ENCODE data around the gene PLTP.

PLTP gene

DNA sequence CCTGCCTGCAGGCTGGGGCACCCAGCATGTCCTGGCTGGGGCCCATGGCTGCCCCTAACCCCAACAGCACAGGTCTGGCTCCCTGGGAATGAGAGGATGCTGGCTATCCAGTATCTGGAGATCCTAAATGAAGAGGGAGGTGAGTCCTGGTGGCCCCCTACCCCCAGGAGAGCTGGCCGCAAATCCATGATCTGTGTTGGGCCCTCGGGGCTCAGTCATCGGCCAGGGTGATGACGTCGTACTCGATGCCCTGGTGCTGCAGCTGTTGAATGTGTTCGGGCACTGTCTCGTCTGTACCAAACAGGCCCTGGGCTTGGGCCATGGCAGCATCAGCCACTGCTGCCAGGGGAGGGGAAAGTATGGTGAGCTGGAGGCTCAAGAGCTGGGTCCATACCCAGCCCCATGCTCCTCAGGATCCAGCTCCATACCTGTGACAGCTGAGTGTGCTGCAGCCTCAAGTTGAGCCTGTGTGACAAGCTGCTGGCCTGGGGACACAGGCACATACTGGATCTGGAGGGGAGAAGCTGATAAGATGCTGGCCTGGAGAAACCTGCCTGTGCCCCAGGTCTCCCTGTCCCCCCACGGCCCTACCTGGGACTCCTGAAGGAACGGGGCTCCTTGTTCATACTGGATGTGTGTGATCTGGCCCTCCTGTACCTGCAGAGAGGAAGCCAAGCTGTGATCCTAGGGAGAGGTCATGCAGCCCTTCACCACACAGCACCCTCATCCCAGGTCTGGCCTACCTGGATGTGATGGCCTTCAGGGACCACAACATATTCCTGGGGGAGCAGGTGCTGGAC is 37.0 kb upstream of the PLTP start:
- no peak for DNase-seq (ENCODE audit: insufficient read length, low spot score)
- TF ChIP-seq POLR2A (IDR thresholded peaks at IDR 0.05; ENCODE audit: low read depth, low read length) = no peak
- no peak for FAIRE-seq

DNA sequence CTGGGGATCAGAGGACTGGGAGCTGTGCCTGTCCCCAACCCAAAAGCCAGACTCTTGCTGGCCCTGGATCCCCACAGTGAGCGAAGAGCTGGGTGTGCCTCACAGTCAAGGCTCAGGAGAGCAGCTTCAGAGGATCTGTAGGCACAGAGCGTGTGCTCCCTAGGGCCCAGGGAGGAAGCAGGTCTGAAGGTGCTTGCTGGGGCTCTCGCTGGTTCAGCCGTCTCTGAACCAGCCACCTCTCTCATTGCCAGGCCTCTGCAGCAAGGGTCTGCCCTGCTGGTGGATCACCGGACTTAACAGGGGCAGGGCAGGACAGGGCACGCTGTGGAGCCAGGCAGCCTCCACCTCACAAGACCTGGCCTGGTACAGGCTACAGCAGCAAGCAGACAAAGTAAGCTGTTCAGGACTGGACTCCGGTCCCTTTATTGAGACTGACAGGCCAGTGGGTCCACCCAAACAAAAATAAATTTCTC is 36.3 kb upstream of the PLTP start:
- no peak for DNase-seq (ENCODE audit: insufficient read length, low spot score)
- no peak for FAIRE-seq
- no peak for TF ChIP-seq POLR2A (IDR thresholded peaks at IDR 0.05; ENCODE audit: low read depth, low read length)

DNA sequence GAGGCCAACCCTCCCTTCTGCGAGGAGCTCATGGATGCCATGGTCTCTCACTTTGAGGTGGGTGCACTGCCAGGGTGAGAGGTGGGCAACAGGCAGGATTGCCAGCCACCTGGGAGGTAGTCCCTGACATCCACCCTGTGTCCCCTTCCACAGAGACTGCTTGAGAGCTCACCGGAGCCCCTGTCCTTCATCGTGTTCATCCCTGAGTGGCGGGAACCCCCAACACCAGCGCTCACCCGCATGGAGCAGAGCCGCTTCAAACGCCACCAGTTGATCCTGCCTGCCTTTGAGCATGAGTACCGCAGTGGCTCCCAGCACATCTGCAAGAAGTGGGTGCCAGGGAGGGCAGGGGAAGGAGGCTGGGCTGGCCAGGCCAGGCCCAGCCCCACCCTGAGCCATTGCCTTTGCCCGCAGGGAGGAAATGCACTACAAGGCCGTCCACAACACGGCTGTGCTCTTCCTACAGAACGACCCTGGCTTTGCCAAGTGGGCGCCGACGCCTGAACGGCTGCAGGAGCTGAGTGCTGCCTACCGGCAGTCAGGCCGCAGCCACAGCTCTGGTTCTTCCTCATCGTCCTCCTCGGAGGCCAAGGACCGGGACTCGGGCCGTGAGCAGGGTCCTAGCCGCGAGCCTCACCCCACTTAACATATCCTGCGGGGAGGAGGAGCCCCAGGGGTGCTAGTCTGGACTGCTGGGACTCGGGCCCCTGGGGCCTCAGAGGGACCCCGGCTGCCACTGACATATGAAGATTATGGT is 35.3 kb upstream of the PLTP start:
- no peak for FAIRE-seq
- TF ChIP-seq POLR2A (IDR thresholded peaks at IDR 0.05; ENCODE audit: low read depth, low read length) = no peak
- DNase-seq (ENCODE audit: insufficient read length, low spot score) = no peak

DNA sequence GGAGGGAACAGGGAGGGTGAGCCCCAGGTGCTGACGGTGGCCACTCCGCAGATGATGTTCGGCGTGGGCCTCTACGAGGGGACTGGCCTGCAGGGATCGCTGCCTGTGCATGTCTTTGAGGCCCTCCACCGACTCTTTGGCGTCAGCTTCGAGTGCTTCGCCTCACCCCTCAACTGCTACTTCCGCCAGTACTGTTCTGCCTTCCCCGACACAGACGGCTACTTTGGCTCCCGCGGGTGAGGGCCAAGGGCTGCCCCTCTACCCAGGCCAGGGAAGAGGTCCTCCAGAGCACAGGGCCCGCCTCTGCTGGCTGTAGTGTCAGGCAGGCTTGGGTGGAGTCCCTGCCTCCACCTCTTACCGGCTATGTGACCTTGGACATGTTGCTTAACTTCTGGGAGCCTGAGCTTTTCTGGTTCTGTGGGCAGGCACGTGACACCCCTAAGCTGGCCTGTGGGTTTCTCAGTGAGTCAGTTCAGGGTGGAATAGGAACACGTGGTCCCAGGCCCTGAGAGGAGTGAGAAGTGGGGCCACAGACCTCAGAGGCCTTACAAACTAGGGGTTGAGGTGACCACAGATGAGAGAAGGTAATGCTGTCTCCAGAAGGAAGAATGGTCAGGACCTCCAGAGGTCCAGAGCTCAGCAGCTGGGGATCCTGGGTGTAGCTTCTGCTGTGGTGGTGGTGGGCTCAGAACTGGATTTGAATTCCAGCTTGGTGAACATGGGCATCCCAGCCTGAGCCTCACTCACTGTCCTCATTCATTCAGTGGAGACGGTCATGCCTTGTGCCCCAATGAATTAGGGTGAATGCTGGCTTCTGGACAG is 34.4 kb upstream of the PLTP start:
- DNase-seq (ENCODE audit: insufficient read length, low spot score) = no peak
- FAIRE-seq = no peak

DNA sequence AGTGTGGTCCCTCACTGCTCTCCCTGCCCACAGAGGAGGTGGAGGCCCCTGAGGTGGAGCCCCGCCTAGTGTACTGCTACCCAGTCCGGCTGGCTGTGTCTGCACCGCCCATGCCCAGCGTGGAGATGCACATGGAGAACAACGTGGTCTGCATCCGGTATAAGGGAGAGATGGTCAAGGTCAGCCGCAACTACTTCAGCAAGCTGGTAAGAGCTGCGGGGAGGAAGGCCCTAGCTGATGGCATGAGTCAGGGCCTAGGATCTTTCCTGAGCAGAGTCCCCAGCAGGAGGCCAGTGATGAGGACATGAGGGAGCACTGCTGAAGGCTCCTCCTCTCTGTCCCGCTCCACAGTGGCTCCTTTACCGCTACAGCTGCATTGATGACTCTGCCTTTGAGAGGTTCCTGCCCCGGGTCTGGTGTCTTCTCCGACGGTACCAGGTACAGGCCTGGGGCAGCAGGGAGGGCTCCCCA is 33.8 kb upstream of the PLTP start:
- FAIRE-seq (no peak), DNase-seq (ENCODE audit: insufficient read length, low spot score) (peak; percentile 80)
- TF ChIP-seq POLR2A (IDR thresholded peaks at IDR 0.05; ENCODE audit: low read depth, low read length) = peak; percentile 5; the same call in 1 of the 2 replicates

More for the DNA sequence above, 34.4 kb upstream of the PLTP start:
- no peak for TF ChIP-seq POLR2A (IDR thresholded peaks at IDR 0.05; ENCODE audit: low read depth, low read length)

DNA sequence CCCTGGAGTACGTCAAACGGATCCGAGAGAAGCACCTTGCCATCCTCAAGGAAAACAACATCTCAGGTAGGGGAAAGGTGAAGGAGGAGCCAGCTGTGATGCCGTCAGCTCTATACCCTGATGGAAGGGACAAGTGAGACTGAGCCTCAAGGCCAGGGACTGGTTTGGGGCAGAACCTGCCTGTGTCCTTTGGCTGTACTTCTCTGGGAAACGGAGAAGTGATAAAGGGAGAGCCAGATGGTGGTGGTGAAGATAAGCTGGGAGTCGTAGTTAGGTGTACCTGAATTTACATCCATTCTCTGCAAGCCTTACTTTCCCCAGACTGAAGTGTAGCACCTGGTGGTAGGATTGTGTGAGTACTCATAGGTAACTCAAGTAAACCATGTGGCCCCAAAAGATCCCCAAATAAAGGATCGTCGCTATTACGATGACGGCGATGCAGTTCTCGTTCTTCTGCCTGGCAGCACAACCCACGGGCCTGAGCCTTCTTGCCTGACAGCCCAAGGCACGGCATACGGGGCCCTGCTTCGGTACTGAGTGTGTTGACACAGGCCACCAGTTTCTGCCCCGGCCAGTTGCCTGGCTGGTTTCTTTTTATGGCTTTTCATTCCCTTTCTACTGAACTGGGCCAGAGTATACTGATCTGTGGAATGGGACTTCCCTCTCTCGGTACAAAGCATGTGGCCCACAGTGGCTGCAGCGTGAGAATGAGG is 33.2 kb upstream of the PLTP start:
- TF ChIP-seq POLR2A (IDR thresholded peaks at IDR 0.05; ENCODE audit: low read depth, low read length) = 0 out of 2 replicates have a peak, but pooled peaks have one; percentile 41
- no peak for DNase-seq (ENCODE audit: insufficient read length, low spot score)
- FAIRE-seq = no peak

DNA sequence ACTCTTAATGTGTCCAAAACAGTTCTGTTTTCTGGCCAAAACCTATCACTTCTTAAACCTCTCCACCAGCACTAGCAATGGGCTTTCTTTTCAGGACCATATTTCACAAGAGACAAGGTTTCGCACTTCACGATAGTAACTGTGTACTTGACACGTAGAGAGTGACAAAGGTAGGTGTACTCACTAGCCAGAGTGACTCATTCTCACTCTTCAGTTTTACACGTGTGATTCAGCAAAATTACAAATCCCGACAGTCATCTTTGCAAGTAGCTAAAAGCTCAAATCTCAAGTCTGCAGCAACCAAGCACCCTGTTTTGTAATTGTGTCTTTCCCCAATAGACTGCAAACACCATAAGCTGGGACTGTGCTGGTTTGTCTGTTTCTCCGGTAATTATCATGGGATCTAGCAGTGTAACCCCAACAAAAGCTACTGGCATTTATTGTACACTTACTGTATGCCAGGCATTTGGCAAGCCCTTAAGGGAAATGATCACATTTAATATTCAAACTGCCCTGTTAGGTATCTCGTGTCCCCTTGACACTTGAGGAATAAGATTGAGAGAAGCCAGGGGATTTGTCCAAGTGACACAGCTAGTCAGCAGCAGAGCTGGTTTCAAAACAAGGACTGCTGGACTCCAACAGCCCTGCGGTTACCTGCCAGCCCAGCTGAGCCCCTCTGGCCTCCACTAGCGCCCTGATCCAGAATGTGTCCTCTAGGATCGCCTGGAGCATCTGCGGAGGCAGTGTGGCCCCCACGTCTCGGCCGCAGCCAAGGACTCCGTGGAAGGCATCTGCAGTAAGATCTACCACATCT is 32.4 kb upstream of the PLTP start:
- FAIRE-seq = no peak
- DNase-seq (ENCODE audit: insufficient read length, low spot score) = no peak
- no peak for TF ChIP-seq POLR2A (IDR thresholded peaks at IDR 0.05; ENCODE audit: low read depth, low read length)

DNA sequence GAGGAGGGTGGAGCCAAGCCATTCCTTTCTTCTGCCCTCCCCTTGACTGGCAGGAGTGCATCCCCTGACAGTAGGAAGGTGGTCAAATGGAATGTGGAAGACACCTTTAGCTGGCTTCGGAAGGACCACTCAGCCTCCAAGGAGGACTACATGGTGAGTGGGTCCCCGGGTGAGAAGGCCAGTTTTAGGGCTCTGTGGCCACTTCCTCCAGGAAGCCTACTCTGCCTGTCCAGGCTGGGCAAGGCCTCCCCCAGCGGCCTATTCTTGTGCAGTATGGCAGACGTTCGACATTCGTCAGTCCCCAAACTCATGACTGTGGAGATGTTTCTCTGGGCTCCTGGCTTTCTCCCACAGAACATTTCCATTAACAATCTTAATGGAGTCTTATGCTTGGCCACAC is 31.7 kb upstream of the PLTP start:
- DNase-seq (ENCODE audit: insufficient read length, low spot score) = no peak
- no peak for FAIRE-seq
- TF ChIP-seq POLR2A (IDR thresholded peaks at IDR 0.05; ENCODE audit: low read depth, low read length) = no peak

DNA sequence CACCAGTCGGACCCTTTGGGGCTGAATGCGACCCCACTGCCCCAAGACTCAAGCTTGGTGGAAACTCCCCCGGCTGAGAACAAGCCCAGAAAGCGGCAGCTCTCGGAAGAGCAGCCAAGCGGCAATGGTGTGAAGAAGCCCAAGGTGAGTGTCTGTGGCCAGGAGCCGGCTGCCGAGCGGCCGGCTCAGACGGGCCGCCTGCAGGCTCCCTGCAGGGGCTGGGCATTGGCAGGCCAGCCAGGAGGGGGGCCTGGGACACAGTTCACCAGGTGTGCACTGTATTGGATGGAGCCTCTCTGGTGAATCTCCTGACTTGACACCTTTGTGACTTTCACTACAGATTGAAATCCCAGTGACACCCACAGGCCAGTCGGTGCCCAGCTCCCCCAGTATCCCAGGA is 28.5 kb upstream of the PLTP start:
- TF ChIP-seq POLR2A (IDR thresholded peaks at IDR 0.05; ENCODE audit: low read depth, low read length) = no peak
- no peak for FAIRE-seq

DNA sequence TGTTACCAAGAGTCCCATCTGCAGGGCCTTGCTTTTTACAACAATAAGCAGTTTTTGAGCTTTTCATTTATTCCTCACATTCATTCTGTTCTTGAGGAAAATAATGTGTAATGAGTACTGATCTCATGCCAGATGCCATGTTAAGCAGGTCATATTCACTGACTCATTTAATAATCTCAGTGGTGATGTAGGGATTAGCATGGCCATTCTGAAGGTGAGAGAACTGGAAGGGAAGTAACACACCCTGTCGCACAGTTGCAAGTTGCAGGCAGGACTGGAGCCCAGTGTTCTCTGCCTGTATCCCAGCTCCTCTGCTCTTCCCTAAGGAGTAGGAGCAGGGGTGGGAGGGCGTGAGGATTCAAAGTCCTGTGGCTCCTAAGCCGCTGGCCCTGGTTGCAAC is 28.1 kb upstream of the PLTP start:
- FAIRE-seq (no peak), DNase-seq (ENCODE audit: insufficient read length, low spot score) (no peak)
- TF ChIP-seq POLR2A (IDR thresholded peaks at IDR 0.05; ENCODE audit: low read depth, low read length) = no peak

More for the DNA sequence above, 28.5 kb upstream of the PLTP start:
- DNase-seq (ENCODE audit: insufficient read length, low spot score) = no peak

DNA sequence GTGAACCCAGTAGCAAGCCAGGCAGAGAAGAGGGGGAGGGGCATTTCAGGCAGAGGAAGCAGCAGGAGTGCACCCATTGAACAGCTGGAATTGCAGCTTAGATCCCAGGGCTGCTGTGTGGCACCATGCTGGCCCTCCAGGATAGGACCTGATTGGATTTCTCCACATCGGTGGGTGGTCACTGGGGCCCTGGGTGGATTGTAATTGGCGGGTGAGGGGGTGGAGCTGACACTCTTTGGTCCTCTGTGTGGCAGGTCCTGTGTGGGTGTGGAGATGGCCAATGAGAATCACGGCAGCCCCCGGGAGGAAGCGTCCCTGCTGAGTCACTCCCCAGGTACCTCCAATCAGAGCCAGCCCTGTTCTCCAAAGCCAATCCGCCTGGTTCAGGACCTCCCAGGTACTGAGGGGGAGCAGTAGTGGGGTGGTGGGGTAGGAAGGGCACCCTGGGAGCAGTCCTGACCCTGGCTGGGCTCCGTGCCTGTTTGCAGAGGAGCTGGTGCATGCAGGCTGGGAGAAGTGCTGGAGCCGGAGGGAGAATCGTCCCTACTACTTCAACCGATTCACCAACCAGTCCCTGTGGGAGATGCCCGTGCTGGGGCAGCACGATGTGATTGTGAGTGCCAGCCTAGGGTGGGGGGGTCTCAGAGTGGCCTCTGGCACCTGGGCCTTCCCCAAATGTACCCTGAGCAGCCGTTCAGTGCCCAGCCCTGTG is 26.9 kb upstream of the PLTP start:
- DNase-seq (ENCODE audit: insufficient read length, low spot score) = no peak
- TF ChIP-seq POLR2A (IDR thresholded peaks at IDR 0.05; ENCODE audit: low read depth, low read length) = no peak
- no peak for FAIRE-seq

DNA sequence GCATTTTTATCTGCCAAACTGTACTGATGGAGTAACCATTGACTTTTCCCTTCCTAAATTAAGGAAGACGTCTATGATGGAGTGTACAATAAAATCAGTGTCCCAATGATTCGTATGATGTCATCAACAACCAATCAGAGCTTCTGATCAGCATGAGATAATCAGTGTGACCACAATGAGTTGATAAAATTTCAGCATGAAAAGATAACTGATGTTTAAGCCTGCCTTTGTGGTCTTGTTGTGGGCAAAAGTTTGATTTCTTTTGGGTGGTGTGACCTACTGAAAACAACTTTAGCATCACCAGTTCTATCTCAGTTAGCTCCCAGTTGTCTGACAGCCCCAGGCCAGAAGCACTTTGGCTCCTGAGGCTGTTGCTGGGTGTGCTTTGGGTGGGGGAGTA is 25.8 kb upstream of the PLTP start:
- TF ChIP-seq POLR2A (IDR thresholded peaks at IDR 0.05; ENCODE audit: low read depth, low read length) = no peak
- DNase-seq (ENCODE audit: insufficient read length, low spot score) = no peak

More for the DNA sequence above, 25.8 kb upstream of the PLTP start:
- FAIRE-seq = no peak
